Spleen (tissue), 11 donors: Measurements from ENCODE around the gene IRF2BPL. TPM values are rescaled to one million over a fixed set of nuclear protein-coding genes. Genes with fewer than 3 reads are reported as not detected.

ENCODE experiments used
- DNase-seq: peaks from one replicate; pipeline ENCODE4 v3.0.0-alpha.2; 2020
- H3K27ac ChIP-seq, 8 donors: fragments of 200-600 bp; sonication (generic) in 7 of 8; 1 replicate in 4 of 8; 2 replicates in 4 of 8; pipeline versions ENCODE4 v1.5.0 to v1.8.0; 2016 to 2021; ENCODE audit warnings: inconsistent platforms in 4 of 8, mild to moderate bottlenecking in 4 of 8, moderate library complexity in 1 of 8
- H3K27me3 ChIP-seq, 7 donors: fragments of 200-600 bp; sonication (generic) in 6 of 7; replicated peaks in 1 of 7; 1 replicate in 4 of 7; 2 replicates in 3 of 7; pipeline versions ENCODE4 v1.5.0 to v1.8.0; 2016 to 2021; ENCODE audit warnings: inconsistent platforms in 3 of 7, mild to moderate bottlenecking in 1 of 7
- H3K36me3 ChIP-seq, 6 donors: fragments of 200-600 bp; sonication (generic) in 5 of 6; 1 replicate in 4 of 6; 2 replicates in 2 of 6; pipeline versions ENCODE4 v1.5.0 to v1.8.0; 2016 to 2021; ENCODE audit warnings: inconsistent platforms in 2 of 6
- H3K4me1 ChIP-seq, 6 donors: fragments of 200-600 bp; sonication (generic) in 5 of 6; 1 replicate in 3 of 6; 2 replicates in 3 of 6; pipeline versions ENCODE4 v1.5.0 to v1.8.0; 2016 to 2021; ENCODE audit warnings: inconsistent platforms in 3 of 6
- H3K4me3 ChIP-seq, 8 donors: fragments of 200-600 bp; sonication (generic) in 7 of 8; 1 replicate in 4 of 8; 2 replicates in 4 of 8; pipeline versions ENCODE4 v1.5.0 to v1.8.0; 2016 to 2021; ENCODE audit warnings: inconsistent platforms in 4 of 8, mild to moderate bottlenecking in 4 of 8, moderate library complexity in 2 of 8
- H3K9me3 ChIP-seq, 8 donors: fragments of 200-600 bp; sonication (generic) in 7 of 8; 1 replicate in 4 of 8; 2 replicates in 4 of 8; pipeline versions ENCODE4 v1.5.0 to v1.8.0; 2016 to 2021; ENCODE audit warnings: inconsistent platforms in 4 of 8
- CTCF ChIP-seq, 11 experiments: fragments of 200-600 bp in 7 of 11; fragments of 450-650 bp in 4 of 11; sonication (generic) in 4 of 11; IDR thresholded peaks in 8 of 11; conservative IDR thresholded peaks in 3 of 11; 1 replicate in 7 of 11; 2 replicates in 4 of 11; pipeline versions ENCODE4 v1.4.0 to v1.8.0; 2016 to 2021; ENCODE audit warnings: antibody characterized with exemption in 11 of 11, inconsistent platforms in 4 of 11, mild to moderate bottlenecking in 1 of 11
- POLR2A ChIP-seq, 3 donors: fragments of 450-650 bp; IDR thresholded peaks; one replicate each; pipeline ENCODE4 v1.5.1; 2017; ENCODE audit warnings: antibody characterized with exemption in 3 of 3, mild to moderate bottlenecking in 1 of 3
- POLR2AphosphoS5 ChIP-seq, 3 donors: sonication (generic); formaldehyde crosslinking; IDR thresholded peaks; one replicate each; pipeline ENCODE4 v1.5.1; 2017; ENCODE audit warnings: antibody characterized with exemption in 3 of 3
- WGBS, 5 donors: extraction: QIAGEN DNeasy Blood & Tissue Kit in 3 of 5; methylation state at CpG; one replicate each; pipeline versions ENCODE4 v1.1.5 to v1.1.7; 2013 to 2018; 5-methylcytosine and 5-hydroxymethylcytosine counted together
- intact Hi-C: fragments of 100-400 bp; cut with DNase I; formaldehyde crosslinking; loops from one replicate; pipeline ENCODE4 v1.15.0; 2023; ENCODE audit warnings: low total_unique reads
- polyA plus RNA-seq, 3 donors: library from polyadenylated mRNA; stranded (reverse); fragments of 200-250 nt; gene quantifications; one replicate each; pipeline ENCODE4 v1.2.1, GENCODE V29; 2013
- total RNA-seq, 7 donors: library from RNA; depleted of rRNA in 3 of 7; stranded (reverse); fragments of >200 nt in 3 of 7; fragmentation: NEBNext Ultra II Directional in 4 of 7; extraction: Animal tissue kit (Norgen Biotek cat#: 25700) in 4 of 7; gene quantifications; one replicate each; pipeline versions ENCODE4 v1.1.0 to v1.2.1, GENCODE V29; 2016 to 2021
- donor health status: healthy with polysubstance abuse.
- donor health status: DM: no; HTN: no; CAD: no; lungs with moderate emphysema.
- donor health status: DM: no; HTN: no; CAD: no.
- donor health status: Bipolar disorder and iron deficiency.
- donor health status: healthy.
- donor health status: DM: no; HTN: no; CAD: no.
- donor health status: DM: yes; HTN: yes; CAD: no.

Gene IRF2BPL
- total and polyA plus RNA-seq, 10 donors, result 4.1 to 62.7 (median 46.2) TPM

- H3K4me3 ChIP-seq, result no peak overlapping the region
- no peaks in the 10 kb centered on the region for H3K36me3 ChIP-seq
- intact Hi-C loops, result no loop called here
- TF ChIP-seq CTCF (IDR thresholded peaks at IDR 0.05 in 8 of 11, conservative IDR thresholded peaks at IDR 0.05 in 3 of 11) (no peak), POLR2AphosphoS5 (IDR thresholded peaks at IDR 0.05) (no peak)
- DNase-seq, result no peak
- peaks cover 0 to 17% (median 8%) of the 10 kb centered on the region in 6 donors for H3K4me1 ChIP-seq
- no peaks in the 10 kb centered on the region for H3K27me3 ChIP-seq
- no peaks in the 10 kb centered on the region for H3K9me3 ChIP-seq
- H3K27ac ChIP-seq, result no peak overlapping the region
Measured at GRCh38 chr14:76990084-76990483, 38.4 kb downstream of the IRF2BPL start.

GRCh38 chr14:76987956-76988520 lies 40.5 kb downstream of the IRF2BPL start:
- Histone ChIP-seq H3K9me3 (no peaks in the 10 kb centered on the region), H3K36me3 (no peaks in the 10 kb centered on the region), H3K27ac (no peak overlapping the region), H3K4me1 (peaks cover 0 to 17% (median 8%) of the 10 kb centered on the region in 6 donors), H3K27me3 (no peaks in the 10 kb centered on the region), H3K4me3 (no peak overlapping the region)
- 88 to 97% (median 93%) methylated on average over 4 of the region's 4 CpGs for WGBS, 5 donors
- DNase-seq, result no peak
- TF ChIP-seq POLR2A (IDR thresholded peaks at IDR 0.05), result no peak
- TF ChIP-seq CTCF (IDR thresholded peaks at IDR 0.05 in 8 of 11, conservative IDR thresholded peaks at IDR 0.05 in 3 of 11), result no peak
- no peak for TF ChIP-seq POLR2AphosphoS5 (IDR thresholded peaks at IDR 0.05)
- intact Hi-C loops, result no loop called here

GRCh38 chr14:76986231-76986565 lies 42.3 kb downstream of the IRF2BPL start:
- WGBS, 5 donors, result 88 to 100% (median 96%) methylated on average over 3 to 4 of the region's 4 CpGs
- intact Hi-C loops, result no loop called here
- peaks cover 0 to 17% (median 8%) of the 10 kb centered on the region in 6 donors for H3K4me1 ChIP-seq
- H3K27me3 ChIP-seq, result no peaks in the 10 kb centered on the region
- H3K9me3 ChIP-seq, result peaks cover 0 to 10% (median 0%) of the 10 kb centered on the region in 8 donors
- no peak overlapping the region for H3K4me3 ChIP-seq
- H3K36me3 ChIP-seq, result no peaks in the 10 kb centered on the region
- no peak for DNase-seq
- TF ChIP-seq POLR2AphosphoS5 (IDR thresholded peaks at IDR 0.05) (no peak), CTCF (IDR thresholded peaks at IDR 0.05 in 8 of 11, conservative IDR thresholded peaks at IDR 0.05 in 3 of 11) (no peak), POLR2A (IDR thresholded peaks at IDR 0.05) (no peak)
- H3K27ac ChIP-seq, result no peak overlapping the region

GRCh38 chr14:76985540-76986230 lies 42.8 kb downstream of the IRF2BPL start:
- intact Hi-C loops, result no loop called here
- no peak for DNase-seq

More at GRCh38 chr14:76985540-76986230, 42.8 kb downstream of the IRF2BPL start:
- no peak overlapping the region for H3K27ac ChIP-seq
- H3K27me3 ChIP-seq, result no peaks in the 10 kb centered on the region
- TF ChIP-seq POLR2A (IDR thresholded peaks at IDR 0.05) (no peak), POLR2AphosphoS5 (IDR thresholded peaks at IDR 0.05) (no peak), CTCF (IDR thresholded peaks at IDR 0.05 in 8 of 11, conservative IDR thresholded peaks at IDR 0.05 in 3 of 11) (no peak)
- peaks cover 0 to 10% (median 0%) of the 10 kb centered on the region in 8 donors for H3K9me3 ChIP-seq
- H3K4me1 ChIP-seq, result peaks cover 0 to 17% (median 8%) of the 10 kb centered on the region in 6 donors
- no peaks in the 10 kb centered on the region for H3K36me3 ChIP-seq
- WGBS, 5 donors, result 90 to 95% (median 91%) methylated on average over 3 to 4 of the region's 4 CpGs
- H3K4me3 ChIP-seq, result no peak overlapping the region
